ENCODE results near the gene MMP10.

The MMP10 gene

DNA sequence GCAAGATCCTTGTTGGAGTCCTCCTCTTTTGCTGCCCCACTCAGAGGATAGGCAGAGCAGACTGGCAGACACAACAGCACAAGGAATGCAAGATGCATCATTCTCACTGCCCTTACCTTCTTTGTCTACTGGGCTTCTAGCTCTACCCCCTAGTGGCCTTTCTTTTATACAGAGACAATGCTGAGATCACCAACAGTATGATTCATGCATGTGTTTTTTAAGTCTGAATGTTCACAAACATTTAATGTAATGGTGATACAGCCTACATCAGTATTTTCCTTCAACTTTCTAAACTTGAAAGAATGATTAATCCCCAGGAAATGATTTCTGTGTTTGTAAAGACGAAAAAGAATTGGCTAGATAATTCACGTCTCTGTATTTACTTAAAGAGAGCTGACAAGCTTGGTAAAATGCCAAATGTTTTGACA is at the start of gene MMP10:
MMP10 (minus strand) TSS at position 138 of the 428 bp plus-strand sequence; CDS start at position 101, 37 bp downstream.
- DNase-seq: no peak

GRCh38 chr11:102829316-102830000 is 49.0 kb upstream of the MMP10 start:
- DNase-seq: no peak

DNA sequence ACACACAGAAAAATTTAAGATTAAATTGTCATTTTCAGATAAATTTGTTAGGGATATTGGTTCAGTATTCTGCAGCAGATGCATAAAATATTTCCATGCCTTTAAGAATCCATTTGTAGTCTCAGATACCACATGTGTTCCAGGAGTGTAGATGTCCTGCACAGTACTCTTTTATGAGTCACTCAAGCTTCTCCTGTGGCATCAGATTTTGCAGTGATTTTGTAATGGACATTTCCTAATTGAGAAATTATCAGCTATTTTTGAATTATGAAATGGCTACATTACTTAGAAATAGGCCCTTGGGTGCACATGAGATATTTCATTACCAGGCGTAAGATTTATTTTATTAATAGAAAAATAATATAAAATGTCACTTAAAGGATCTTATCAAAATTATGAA is 44.1 kb upstream of the MMP10 start:
- no peak for DNase-seq

GRCh38 chr11:102819491-102819890 is 39.1 kb upstream of the MMP10 start:
- no peak for DNase-seq

DNA sequence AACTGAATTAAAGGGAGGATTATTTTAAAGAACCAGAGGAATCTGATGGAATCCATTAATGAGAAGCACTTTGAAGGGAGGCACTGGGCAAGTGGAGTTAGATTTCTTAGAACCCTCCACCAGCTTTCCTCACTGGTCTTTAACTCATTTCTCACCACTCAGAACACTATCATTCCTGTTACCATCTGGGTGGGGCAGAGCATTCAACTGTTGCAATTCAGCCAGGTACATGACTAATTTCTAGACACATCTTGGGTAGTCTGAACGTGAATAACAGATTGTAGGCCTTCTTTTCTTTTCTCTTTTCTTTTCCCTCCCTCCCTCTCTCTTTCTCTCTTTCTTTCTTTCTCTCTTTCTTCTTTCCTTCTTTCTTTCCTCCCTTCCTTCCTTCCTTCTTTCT is 33.1 kb upstream of the MMP10 start:
- no peak for DNase-seq

- DNase-seq: no peak
Observed at GRCh38 chr11:102812188-102812587, 31.8 kb upstream of the MMP10 start.

DNA sequence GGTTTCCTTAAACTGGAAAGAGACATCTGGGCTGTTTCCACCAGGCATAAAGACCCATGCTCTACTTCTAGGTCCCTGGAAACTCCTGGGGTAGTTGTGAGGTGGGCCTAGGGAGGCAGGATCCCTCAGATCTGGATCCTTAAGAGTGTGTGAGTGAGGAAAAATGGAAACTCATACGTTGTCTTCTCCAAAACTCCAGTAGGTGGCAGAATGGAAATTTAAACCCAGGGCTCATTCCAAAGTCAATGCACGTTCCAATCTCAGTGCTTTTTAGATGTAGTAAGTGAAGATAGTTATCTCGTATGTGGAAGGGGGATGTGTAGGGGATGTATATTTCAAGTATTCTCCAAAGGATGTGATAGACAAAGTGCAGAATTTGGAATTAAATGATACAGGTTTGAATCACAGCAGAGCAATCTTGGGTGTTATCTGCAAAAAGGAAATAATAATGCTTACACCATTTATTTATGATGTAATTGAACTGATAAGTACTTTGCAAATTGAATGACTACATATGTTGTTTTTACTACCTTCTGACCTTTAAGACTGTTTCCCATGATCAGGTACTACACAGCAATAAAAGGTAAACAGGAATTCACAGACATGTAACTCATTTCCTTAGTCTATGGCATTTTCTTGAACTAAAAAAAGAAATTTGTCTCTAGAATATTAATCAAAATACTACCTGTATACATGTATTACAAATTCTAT is 30.7 kb upstream of the MMP10 start:
- DNase-seq: no peak

GRCh38 chr11:102809971-102810370 is 29.5 kb upstream of the MMP10 start:
- DNase-seq: no peak

GRCh38 chr11:102807921-102808320 is 27.5 kb upstream of the MMP10 start:
- no peak for DNase-seq

DNA sequence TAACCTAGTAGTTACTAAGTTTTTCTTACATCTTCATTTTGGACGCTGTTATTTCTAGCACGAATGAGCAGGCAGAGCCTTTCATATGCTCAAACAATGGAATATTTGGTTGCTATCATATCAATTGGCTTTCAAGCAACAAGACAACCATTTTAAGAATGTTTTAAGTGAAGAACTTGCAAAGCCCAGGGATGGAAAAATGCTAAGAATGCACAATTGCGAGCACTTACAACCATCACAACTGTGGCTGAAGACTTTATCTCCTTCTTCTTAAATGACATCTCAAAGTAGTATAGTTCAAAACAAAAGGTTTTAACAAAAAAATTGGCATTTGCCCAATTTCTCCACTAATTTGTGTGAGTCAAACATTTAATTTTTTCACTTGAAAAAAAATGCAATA is 25.9 kb upstream of the MMP10 start:
- no peak for DNase-seq

DNA sequence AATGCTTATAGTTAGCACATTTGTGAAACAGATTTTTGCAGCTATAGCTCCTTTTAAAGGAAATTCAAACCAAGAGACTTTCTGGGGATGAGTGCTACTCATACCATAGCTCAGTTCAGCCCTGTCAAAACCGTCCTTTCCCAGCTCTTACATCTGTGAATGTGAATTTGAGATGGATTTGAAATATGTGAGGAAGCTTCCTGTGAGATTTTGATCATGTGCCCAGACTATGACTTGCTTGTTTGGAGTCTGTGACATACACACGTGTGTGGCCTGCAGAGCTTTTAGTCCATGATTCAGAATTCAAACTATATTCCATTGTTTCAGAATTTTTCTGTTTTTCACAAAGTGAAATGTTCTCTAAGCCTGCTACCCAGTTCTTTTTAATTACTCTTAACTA is 21.9 kb upstream of the MMP10 start:
- no peak for DNase-seq

DNA sequence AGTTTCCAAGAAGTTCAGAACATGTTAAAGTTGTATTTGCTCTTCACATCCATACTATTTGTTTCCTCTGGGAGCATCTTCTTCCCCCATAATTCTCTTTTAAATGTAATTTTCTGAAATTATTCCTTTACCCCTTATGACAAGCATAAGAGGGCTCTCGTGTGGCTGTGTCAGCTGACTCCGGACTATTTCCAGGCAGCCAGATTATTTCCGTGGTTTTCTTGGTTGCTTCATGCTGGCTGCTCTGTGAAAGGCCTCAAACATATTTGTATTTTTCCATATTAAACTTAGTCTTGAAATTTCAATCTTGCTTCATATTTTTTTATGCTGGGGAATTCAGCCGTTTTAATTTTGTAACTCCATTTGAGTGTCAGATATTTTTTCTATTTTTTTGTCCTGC is 20.3 kb upstream of the MMP10 start:
- DNase-seq: no peak

- DNase-seq: no peak
Observed at GRCh38 chr11:102799681-102800340, 19.4 kb upstream of the MMP10 start.

DNA sequence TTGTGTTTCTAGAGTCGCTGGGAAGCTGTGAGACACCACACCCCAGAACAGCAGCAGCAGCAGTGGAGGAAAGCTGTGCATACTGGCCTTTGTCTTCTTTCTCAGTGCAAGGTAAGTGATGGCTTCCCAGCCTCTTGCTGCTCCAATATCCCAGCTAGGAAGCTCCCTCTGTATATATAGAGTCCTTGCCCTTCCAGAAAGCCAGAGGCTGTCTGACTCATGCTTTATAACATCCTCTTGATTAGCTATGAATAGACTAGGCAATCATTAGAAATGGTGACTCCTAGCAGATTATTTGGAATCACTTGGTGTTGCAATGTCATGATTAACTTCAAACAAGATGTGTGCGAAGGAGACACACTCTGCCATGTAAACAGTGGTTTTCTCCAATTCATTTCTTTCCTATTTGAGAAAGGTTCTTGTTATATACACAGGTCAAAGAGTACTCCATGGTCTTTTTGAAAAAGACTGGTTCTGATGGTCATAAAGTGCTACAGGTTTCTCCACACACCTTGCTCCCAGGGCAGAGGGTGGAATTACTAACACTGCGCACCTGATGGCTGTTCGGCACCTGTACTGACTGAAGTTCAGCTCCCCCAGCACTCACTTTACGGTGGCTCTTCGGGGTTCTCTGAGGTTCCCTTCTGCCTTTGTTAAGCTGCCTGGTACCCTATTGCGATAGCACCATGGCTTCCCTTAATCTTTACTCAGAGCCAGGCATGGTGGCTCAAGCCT is 17.8 kb upstream of the MMP10 start, which contains the start of gene MMP1:
MMP1 (minus strand) TSS at position 149 of the 735 bp plus-strand sequence; CDS start at position 81, 68 bp downstream.
- no peak for DNase-seq

DNA sequence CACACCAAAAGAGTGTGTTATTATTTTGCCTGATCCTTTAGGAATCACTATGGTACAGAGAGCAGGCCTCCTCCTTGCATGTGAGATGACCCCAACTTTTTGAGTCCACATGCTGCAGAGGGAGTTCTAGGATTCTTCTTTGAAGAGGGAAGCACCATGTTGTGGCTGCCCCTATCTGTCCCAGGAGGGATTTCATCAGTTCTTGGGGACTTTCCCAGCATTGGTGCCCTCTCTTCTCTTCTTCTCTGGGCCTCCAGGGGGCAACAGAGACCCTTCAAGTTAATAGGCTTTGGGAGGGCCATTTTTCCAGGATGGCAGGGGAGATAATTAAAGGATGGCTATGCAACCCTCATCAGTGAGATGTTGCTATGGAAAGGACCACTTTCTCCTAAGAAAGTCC is 14.0 kb upstream of the MMP10 start:
- no peak for DNase-seq

- DNase-seq: no peak
Observed at GRCh38 chr11:102793677-102794290, 13.4 kb upstream of the MMP10 start.

GRCh38 chr11:102792604-102793003 is 12.2 kb upstream of the MMP10 start:
- DNase-seq: no peak

- no peak for DNase-seq
Observed at GRCh38 chr11:102791271-102792036, 11.0 kb upstream of the MMP10 start.

GRCh38 chr11:102788334-102788995 is 8.0 kb upstream of the MMP10 start:
- no peak for DNase-seq

- no peak for DNase-seq
Observed at GRCh38 chr11:102784380-102784779, 4.0 kb upstream of the MMP10 start.

DNA sequence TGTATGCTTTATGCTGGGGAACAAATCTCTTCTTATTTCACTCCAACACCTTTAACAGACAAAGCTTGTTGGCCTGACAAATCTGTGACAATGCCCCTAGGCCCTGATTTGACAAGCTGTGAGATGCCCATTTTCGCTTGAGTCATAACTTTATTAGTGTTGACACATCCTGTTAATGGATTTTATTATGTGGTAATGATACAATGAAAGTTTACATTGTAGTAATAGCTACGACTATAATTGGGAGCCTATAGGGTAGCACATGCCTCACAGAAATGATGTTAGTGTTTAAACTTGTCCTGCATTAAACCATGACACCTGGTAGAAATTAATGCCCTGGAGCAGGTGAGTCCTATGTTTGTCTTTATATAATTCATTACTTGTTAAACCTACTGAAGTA is 3.3 kb upstream of the MMP10 start:
- no peak for DNase-seq
